NCI-H2171 (cell line): ENCODE measurements around the gene FRMD4A.
"Not testable (repeated sequence)": the region's sequence is repeated elsewhere in the genome, so short reads cannot be mapped to it uniquely, and the experiment has no call there.

ENCODE experiments used
- DNase-seq: peaks from one replicate; lab custom pipeline; 2025; lab: John Stamatoyannopoulos, UW

FRMD4A gene

GRCh38 chr10:13848520-13849445, 481.9 kb downstream of the FRMD4A start:
- DNase-seq: peak; percentile 48

GRCh38 chr10:13847201-13847631, 483.5 kb downstream of the FRMD4A start:
- no peak for DNase-seq

DNA sequence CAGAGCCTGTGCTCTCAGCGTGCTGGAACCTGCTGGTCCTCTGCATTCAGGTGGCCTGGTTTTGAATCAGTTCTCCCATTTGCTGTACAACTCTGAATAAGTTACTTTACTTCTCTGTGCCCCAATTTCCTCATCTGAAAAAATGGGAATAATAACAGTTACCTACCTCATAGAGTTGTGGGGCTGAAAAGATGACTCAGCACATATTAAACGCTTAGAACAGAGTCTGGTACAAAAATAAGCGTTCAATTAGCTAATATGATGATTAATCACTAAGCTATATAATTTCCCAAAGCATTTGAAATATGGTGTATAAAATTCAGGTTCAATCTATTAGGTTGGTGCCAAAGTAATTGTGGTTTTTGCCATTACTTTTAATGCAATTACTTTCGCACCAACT, 484.8 kb downstream of the FRMD4A start:
- no peak for DNase-seq

DNA sequence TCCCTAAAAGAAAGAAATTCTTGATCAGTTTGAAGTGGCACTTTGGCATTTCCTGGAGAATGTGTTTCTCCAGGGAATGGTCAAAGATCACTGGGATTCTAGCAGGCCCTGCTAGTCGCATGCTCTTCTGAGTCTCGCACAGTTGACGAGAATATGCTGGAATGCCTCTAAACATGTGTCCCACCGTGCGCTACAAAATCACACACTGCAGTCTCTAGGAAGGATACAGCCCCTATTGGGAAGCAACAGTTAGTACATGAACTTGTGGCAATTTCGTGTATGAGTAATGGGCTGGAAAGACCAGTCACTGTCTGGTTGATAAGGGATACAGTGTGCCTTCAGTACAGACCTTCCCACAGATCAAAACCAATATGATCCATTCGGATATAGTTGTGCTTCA, 486.1 kb downstream of the FRMD4A start:
- DNase-seq: no peak

- DNase-seq: no peak
These were observed 488.6 kb downstream of the FRMD4A start for GRCh38 chr10:13842117-13842516.

- no peak for DNase-seq
These were observed 490.7 kb downstream of the FRMD4A start for GRCh38 chr10:13840036-13840435.

- no peak for DNase-seq
These were observed 491.2 kb downstream of the FRMD4A start for GRCh38 chr10:13839430-13839990.

DNA sequence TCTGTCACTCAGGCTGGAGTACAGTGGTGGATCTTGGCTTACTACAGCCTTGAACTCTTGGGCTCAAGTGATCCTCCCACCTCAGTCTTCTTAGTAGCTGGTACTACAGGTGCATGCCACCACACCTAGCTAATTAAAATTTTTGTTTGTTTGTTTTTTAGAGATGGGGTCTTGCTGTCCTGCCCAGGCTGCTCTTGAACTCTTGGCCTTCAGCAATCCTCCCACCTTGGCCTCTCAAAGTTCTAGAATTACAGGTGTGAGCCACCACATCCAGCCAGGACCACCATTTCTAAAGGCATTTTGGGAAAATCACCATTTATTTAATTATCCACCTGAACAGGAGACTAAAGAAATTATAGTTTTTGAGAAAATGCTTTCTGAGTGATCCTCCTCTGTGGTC, 491.7 kb downstream of the FRMD4A start:
- DNase-seq: no peak

- DNase-seq: no peak
These were observed 492.8 kb downstream of the FRMD4A start for GRCh38 chr10:13837966-13838365.

DNA sequence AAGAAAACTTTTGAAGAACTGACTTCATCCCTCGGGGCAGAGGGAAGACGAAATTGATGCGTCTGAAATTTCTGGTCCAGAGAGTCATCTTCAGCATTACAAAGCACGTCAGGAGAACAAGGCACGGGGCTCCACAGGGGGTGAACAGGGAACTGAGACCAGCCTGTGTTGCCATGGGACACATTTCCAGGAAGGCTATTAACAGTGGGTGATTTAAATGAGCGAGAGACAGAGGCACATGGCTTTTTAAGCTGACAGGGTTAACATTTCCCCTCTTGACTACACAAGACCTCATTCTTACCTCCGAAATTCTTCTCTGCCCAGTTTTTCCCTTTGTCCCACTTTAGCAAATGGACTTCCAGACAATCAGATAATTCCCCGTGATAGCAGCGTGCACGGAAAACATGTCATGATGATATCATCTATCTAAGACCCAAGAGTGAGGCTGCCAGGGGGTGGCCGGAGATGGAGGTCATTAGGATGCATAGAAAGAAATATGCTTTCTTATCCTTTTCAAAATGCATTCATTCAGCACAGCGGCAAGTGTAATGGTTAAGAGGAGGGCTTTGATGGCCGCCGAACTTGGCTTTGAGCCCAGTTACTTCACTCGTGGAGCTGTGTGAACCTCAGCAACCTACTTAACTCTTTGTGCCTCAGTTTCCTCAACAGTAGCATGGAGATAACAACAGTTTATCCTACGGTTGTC, 496.0 kb downstream of the FRMD4A start:
- DNase-seq: no peak

GRCh38 chr10:13831711-13832141, 499.0 kb downstream of the FRMD4A start:
- DNase-seq: no peak

- DNase-seq: no peak
These were observed 500.3 kb downstream of the FRMD4A start for GRCh38 chr10:13830385-13830784.

DNA sequence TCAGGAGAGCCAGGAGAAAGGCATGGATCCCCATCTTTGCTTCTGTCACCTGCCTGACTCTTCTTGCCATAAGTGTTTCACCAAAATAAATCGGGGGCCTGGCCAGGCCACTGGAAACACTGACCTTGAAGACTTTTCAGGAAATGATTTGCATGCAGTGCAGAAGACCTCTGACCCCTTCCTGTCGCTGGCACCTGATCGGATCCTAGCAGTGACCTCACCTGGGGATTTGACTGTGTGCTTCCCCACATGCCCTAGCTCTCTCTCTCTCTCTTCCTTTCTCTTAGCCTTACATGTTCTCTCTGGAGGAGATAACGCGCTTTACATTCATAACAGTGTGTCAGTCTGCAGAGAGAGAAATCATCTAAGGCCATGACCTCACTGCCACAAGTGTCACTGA, 500.9 kb downstream of the FRMD4A start:
- no peak for DNase-seq

- DNase-seq: not testable (repeated sequence)
These were observed 502.4 kb downstream of the FRMD4A start for GRCh38 chr10:13828284-13828683.

DNA sequence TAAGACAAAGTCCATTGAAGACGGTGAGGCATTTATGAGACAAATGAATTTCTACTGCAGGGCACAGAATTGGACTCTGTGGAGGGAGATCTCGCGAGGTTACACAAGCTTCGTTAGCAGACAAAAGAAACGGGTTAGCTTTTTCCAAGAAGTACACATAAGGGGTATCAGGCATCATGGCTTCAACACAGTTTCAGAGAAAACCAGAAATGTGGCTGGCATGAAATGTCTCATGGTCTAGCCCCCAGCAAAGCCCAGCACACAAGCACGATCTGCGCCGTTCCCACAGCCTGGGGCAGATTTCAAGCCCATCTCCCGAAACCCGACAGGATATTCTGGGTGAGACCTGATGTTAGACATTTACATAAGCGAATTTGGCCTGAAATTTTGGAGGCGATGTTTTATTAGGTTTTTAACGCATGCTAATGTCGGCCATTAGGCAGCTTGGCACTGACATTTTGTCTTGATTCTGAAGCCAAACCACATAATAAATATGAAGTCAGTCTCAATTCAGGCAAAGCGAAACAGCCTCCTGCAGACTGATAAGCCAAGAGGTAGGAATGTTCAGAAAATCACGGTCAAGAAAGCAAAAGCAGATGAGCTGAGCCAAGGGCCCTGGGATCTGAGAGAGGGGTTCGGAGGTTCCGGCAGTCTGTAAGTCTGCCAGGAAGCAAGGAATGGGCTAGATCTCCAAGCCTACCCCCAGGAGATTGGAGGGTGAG, 503.5 kb downstream of the FRMD4A start:
- DNase-seq: no peak

GRCh38 chr10:13823709-13824405, 506.9 kb downstream of the FRMD4A start:
- DNase-seq: peak; percentile 40

DNA sequence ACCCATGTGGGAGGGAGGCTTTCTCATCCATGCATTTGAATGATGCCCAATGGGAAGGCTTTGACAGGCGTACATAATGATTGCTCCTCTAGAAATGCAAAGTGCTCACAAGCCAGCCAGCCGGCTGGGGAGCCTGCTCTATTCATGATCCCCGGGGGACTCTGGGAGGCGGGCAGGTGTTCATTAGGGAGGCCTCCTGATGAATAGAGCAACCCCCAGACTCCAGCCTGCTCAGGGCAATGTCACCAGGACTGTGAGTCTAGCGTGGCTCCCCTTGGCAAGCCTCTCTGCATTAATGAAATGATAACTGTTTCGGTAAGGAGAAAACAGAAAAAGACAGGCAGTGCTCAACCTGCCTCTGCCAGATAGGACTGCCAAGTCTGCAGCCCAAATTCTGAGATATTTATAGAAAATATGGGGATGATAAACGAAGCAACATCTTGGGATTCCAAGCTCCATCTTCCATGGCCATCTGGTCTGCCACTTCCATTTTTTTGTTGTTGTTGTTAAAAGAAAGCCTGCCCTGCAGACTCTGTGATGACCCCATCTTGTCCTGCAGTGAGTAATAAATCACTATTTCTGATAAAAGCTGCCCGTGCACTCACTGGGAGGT, 507.5 kb downstream of the FRMD4A start:
- DNase-seq: peak; percentile 88

DNA sequence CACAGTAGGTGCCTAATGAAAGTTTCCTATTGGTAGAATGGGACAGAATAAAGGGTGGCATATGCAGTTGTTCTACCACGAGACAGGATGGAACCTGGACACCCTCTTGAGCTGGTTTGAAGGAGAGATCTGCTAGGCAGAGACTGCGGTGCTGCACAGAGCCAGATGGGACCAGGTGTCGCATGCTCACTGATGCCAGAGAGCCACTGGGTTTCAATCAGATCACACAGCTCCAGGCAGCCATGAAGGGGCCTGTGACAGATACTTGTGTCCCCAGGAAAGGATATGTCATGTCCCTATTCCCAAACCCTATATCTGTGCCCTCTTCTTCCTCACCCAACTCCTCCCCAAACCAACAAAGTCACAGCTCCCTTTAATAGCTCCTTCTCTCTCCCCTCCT, 508.2 kb downstream of the FRMD4A start:
- peak; percentile 25 for DNase-seq

DNA sequence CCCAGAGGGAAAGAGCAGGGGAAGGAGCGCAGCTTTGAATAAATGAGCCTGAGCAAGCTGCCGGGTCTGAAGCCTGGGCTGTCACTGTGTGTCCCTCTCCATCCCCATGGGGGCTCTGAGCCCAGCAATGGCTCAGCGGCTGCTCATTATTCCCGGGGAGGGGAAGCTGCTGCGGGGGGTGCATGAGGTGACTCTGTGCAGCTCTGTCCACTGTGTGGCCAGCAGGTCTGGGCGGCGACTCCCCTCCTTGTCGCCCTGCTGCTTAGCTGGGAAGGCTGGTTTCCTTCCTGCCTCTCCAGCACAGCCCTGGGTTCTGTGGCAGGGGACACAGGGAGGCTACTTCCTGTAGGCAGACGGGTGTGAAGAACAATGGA, 509.8 kb downstream of the FRMD4A start:
- DNase-seq: no peak

GRCh38 chr10:13820119-13820963, 510.4 kb downstream of the FRMD4A start:
- peak; percentile 32 for DNase-seq
